Rectal smooth muscle tissue (tissue), 1 donor: ENCODE data around the gene UPF3A.
A peak's percentile ranks its signal among the peaks of the same experiment; 100 is the strongest.

Experiments used
- H3K27ac ChIP-seq: one replicate; pipeline ENCODE4 v1.7.0; 2013; ENCODE audit warnings: low read depth, low read length, inconsistent platforms
- H3K27me3 ChIP-seq: one replicate; pipeline ENCODE4 v1.7.0; 2013; ENCODE audit warnings: low read length; ENCODE audit not compliant: control insufficient read depth, insufficient read depth
- H3K36me3 ChIP-seq: one replicate; pipeline ENCODE4 v1.7.0; 2013; ENCODE audit warnings: low read length; ENCODE audit not compliant: control insufficient read depth, insufficient read depth
- H3K4me1 ChIP-seq: one replicate; pipeline ENCODE4 v1.7.0; 2013; ENCODE audit warnings: low read length; ENCODE audit not compliant: control insufficient read depth, insufficient read depth
- H3K4me3 ChIP-seq: one replicate; pipeline ENCODE4 v1.7.0; 2013; ENCODE audit warnings: low read length
- H3K9ac ChIP-seq: one replicate; pipeline ENCODE4 v1.7.0; 2013; ENCODE audit warnings: low read length

Gene UPF3A

GRCh38 chr13:114266241-114266640 is 15.2 kb upstream of the UPF3A start:
- peaks cover 42% of the 10 kb centered on the region for H3K36me3 ChIP-seq
- no peaks in the 10 kb centered on the region for H3K27me3 ChIP-seq
- H3K9ac ChIP-seq, result no peak overlapping the region
- H3K4me1 ChIP-seq, result no peaks in the 10 kb centered on the region
- no peak overlapping the region for H3K4me3 ChIP-seq
- no peak overlapping the region for H3K27ac ChIP-seq

- no peak overlapping the region for H3K4me3 ChIP-seq
- no peak overlapping the region for H3K9ac ChIP-seq
- H3K27me3 ChIP-seq, result no peaks in the 10 kb centered on the region
- no peak overlapping the region for H3K27ac ChIP-seq
- peaks cover 38% of the 10 kb centered on the region for H3K36me3 ChIP-seq
- no peaks in the 10 kb centered on the region for H3K4me1 ChIP-seq
These were observed 12.8 kb upstream of the UPF3A start for GRCh38 chr13:114268344-114269280.

- Histone ChIP-seq H3K36me3 (peaks cover 36% of the 10 kb centered on the region), H3K27ac (no peak overlapping the region), H3K4me1 (no peaks in the 10 kb centered on the region), H3K4me3 (no peak overlapping the region), H3K9ac (no peak overlapping the region), H3K27me3 (no peaks in the 10 kb centered on the region)
These were observed 12.1 kb upstream of the UPF3A start for GRCh38 chr13:114269281-114269770.

- no peak overlapping the region for H3K27ac ChIP-seq
- H3K4me3 ChIP-seq, result no peak overlapping the region
- peaks cover 21% of the 10 kb centered on the region for H3K36me3 ChIP-seq
- H3K9ac ChIP-seq, result no peak overlapping the region
- H3K27me3 ChIP-seq, result no peaks in the 10 kb centered on the region
- no peaks in the 10 kb centered on the region for H3K4me1 ChIP-seq
These were observed 8.4 kb upstream of the UPF3A start for GRCh38 chr13:114272977-114273376.

GRCh38 chr13:114275304-114275703 is 6.1 kb upstream of the UPF3A start:
- Histone ChIP-seq H3K4me1 (no peaks in the 10 kb centered on the region), H3K36me3 (peaks cover 9% of the 10 kb centered on the region), H3K9ac (no peak overlapping the region), H3K27ac (no peak overlapping the region), H3K27me3 (no peaks in the 10 kb centered on the region), H3K4me3 (no peak overlapping the region)

GRCh38 chr13:114279146-114279545 is 2.3 kb upstream of the UPF3A start:
- Histone ChIP-seq H3K36me3 (peaks cover 2% of the 10 kb centered on the region), H3K27me3 (no peaks in the 10 kb centered on the region), H3K4me3 (no peak overlapping the region), H3K4me1 (peaks cover 14% of the 10 kb centered on the region), H3K9ac (no peak overlapping the region), H3K27ac (no peak overlapping the region)

GRCh38 chr13:114279758-114280355 is 1.5 kb upstream of the UPF3A start:
- Histone ChIP-seq H3K27me3 (no peaks in the 10 kb centered on the region), H3K27ac (no peak overlapping the region), H3K9ac (no peak overlapping the region)

GRCh38 chr13:114282041-114282670 is 755 bp downstream of the UPF3A start:
- Histone ChIP-seq H3K9ac (peak overlapping the region; percentile 67), H3K36me3 (peaks cover 9% of the 10 kb centered on the region), H3K4me1 (peaks cover 14% of the 10 kb centered on the region), H3K27me3 (no peaks in the 10 kb centered on the region), H3K27ac (peak overlapping the region; percentile 83), H3K4me3 (peak overlapping the region; percentile 79)

More at GRCh38 chr13:114279758-114280355, 1.5 kb upstream of the UPF3A start:
- Histone ChIP-seq H3K4me3 (no peak overlapping the region), H3K4me1 (peaks cover 14% of the 10 kb centered on the region), H3K36me3 (peaks cover 2% of the 10 kb centered on the region)

- H3K27me3 ChIP-seq, result no peaks in the 10 kb centered on the region
- H3K4me3 ChIP-seq, result no peak overlapping the region
- H3K27ac ChIP-seq, result no peak overlapping the region
- H3K4me1 ChIP-seq, result peaks cover 14% of the 10 kb centered on the region
- no peak overlapping the region for H3K9ac ChIP-seq
- peaks cover 13% of the 10 kb centered on the region for H3K36me3 ChIP-seq
These were observed 2.2 kb downstream of the UPF3A start for GRCh38 chr13:114283576-114283975.

- no peak overlapping the region for H3K9ac ChIP-seq
- no peak overlapping the region for H3K4me3 ChIP-seq
- H3K36me3 ChIP-seq, result peaks cover 13% of the 10 kb centered on the region
- no peak overlapping the region for H3K27ac ChIP-seq
- H3K4me1 ChIP-seq, result peaks cover 14% of the 10 kb centered on the region
- no peaks in the 10 kb centered on the region for H3K27me3 ChIP-seq
These were observed 3.3 kb downstream of the UPF3A start for GRCh38 chr13:114284680-114285079.

- H3K36me3 ChIP-seq, result peaks cover 13% of the 10 kb centered on the region
- H3K27me3 ChIP-seq, result no peaks in the 10 kb centered on the region
- H3K9ac ChIP-seq, result no peak overlapping the region
- peaks cover 14% of the 10 kb centered on the region for H3K4me1 ChIP-seq
- H3K27ac ChIP-seq, result no peak overlapping the region
- H3K4me3 ChIP-seq, result no peak overlapping the region
These were observed 3.9 kb downstream of the UPF3A start for GRCh38 chr13:114285166-114285808.

- Histone ChIP-seq H3K36me3 (peaks cover 13% of the 10 kb centered on the region), H3K9ac (no peak overlapping the region)
These were observed 5.4 kb downstream of the UPF3A start for GRCh38 chr13:114286808-114287207.

More at GRCh38 chr13:114286808-114287207, 5.4 kb downstream of the UPF3A start:
- Histone ChIP-seq H3K27ac (no peak overlapping the region), H3K27me3 (no peaks in the 10 kb centered on the region), H3K4me1 (peaks cover 12% of the 10 kb centered on the region), H3K4me3 (no peak overlapping the region)
